ENCODE results near the gene KLHL35. TPM values are rescaled to one million over a fixed set of nuclear protein-coding genes. Genes with fewer than 3 reads are reported as not detected.

The KLHL35 gene
- total RNA-seq, 1 donor from 2014 or later: 5.3 TPM

GRCh38 chr11:75442161-75442885 lies 9.3 kb upstream of the KLHL35 start:
- DNase-seq (ENCODE audit: low spot score): no peak

GRCh38 chr11:75441804-75442132 lies 8.8 kb upstream of the KLHL35 start:
- no peak for DNase-seq (ENCODE audit: low spot score)

DNA sequence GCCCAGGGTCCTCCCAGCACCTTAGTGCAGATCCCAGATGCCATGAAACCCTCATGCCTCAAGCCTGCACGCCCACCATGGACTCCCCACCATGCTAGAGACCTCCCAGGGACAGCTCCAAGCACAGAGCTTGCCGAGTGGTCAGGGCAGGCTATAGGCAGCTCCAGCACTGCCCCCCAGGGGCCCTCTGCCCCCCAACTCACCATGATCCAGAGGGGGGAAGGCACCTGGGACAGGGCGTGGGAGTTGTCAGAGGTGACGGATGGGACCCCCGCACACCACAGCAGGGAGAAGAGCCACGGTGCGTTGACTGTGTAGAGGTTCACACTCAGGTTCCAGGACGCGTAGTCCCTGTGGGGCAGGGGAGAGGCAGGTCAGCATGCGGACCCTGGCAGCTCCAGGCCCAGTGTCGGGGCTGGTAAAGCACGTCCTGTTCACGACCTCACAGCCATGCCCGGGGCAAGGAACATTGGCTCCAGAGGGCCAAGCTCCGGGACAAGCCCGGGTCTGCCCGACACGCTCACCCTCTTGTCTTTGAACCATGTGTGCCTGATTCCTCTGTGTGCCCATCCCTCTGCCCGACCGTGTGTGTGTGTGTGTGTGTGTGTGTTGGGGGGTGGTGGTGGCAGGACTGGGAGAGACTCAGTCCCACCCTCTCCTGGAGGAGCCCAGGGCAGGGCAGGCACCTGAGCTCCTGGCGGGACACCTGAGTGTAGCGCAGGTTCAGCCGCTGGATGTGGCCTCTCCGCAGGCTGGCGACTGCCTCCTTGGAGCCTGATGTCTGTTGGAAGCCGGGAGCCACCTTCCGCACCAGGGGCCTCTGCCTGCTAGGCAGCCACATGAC lies 8.2 kb upstream of the KLHL35 start:
- DNase-seq (ENCODE audit: low spot score): no peak

- DNase-seq (ENCODE audit: low spot score): no peak
These were observed 6.6 kb upstream of the KLHL35 start for GRCh38 chr11:75439495-75440120.

DNA sequence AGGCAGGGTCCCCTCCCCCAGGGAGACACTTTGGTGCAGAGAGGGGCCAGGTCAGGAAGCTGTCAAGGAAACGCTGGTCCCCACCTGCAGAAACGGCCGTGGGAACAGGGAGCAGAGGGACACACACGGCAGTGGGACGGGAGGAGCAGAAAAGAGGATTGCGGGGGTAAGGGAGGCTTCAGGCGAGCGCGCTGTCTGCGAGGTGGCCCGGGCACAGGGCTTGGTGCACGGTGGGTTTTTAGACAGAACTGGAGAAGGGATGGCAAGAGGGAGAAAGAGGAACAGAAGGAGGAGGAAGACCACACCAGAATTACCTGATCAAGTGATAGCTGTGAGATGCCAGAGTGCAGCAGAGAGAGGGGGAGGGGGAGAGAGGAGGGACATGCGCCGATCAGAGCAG lies 6.0 kb upstream of the KLHL35 start:
- no peak for DNase-seq (ENCODE audit: low spot score)

GRCh38 chr11:75437966-75438659 lies 5.1 kb upstream of the KLHL35 start:
- no peak for DNase-seq (ENCODE audit: low spot score)

GRCh38 chr11:75436806-75437205 lies 3.8 kb upstream of the KLHL35 start:
- no peak for DNase-seq (ENCODE audit: low spot score)

- no peak for DNase-seq (ENCODE audit: low spot score)
These were observed 2.5 kb upstream of the KLHL35 start for GRCh38 chr11:75435571-75435925.

GRCh38 chr11:75434886-75435570 lies 2.0 kb upstream of the KLHL35 start:
- no peak for DNase-seq (ENCODE audit: low spot score)

DNA sequence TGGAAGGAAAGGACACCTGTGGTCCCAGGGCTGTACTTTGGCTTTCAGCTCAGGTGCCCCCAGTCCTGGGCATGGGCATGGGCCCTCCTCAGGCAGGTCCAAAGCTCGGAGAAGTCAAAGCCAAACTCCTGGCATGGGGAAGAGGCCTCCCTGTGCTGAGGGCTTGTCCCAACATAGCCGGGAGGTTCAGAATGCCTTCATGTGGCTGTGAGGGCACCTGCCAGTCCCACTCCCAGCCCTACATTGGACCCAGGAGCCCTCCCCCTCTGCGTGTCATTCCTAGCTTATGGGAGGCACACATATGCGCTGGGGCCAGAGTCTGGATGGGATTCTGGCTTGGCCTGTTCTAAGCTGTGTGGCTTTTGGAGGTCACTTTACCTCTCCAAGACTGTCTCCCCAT lies 1.0 kb upstream of the KLHL35 start:
- DNase-seq (ENCODE audit: low spot score): no peak

DNA sequence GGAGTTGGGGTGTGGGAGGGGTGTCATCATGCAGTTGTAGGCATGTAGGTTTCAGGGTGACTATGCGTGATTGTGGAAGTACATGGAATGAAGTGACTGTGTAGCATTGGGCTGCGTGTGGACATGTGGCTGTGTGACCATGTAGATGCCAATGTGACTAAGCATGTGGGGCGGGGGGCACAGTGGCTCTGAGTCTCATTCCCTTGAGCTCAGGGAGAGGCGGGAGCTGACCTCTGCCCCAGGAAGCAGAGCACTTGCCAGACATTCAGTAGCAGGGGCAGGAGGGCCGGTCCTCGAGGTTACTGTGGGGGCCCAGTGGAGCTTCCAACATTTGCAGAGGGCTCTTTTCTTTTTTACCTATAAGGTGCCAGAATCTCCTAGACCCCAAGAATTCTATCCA lies 440 bp upstream of the KLHL35 start:
- no peak for DNase-seq (ENCODE audit: low spot score)

GRCh38 chr11:75431533-75432525 lies 1.2 kb downstream of the KLHL35 start:
- DNase-seq (ENCODE audit: low spot score): no peak

- DNase-seq (ENCODE audit: low spot score): no peak
These were observed 2.1 kb downstream of the KLHL35 start for GRCh38 chr11:75430714-75431532.

GRCh38 chr11:75429902-75430713 lies 2.9 kb downstream of the KLHL35 start:
- DNase-seq (ENCODE audit: low spot score): peak; percentile 75

DNA sequence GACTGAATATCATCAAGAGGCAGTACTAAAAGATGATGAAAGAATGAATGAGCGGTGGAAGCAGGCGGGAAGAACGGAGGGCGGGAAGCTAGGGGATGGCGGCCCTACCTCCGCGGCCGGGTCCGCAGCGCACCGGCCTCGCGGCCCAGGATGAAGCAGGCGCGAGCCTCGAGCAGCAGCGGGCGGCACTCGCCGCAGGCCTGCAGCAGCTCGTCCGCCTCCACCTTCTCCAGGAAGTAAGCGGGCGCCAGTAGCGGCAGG lies 3.4 kb downstream of the KLHL35 start:
- DNase-seq (ENCODE audit: low spot score): no peak

DNA sequence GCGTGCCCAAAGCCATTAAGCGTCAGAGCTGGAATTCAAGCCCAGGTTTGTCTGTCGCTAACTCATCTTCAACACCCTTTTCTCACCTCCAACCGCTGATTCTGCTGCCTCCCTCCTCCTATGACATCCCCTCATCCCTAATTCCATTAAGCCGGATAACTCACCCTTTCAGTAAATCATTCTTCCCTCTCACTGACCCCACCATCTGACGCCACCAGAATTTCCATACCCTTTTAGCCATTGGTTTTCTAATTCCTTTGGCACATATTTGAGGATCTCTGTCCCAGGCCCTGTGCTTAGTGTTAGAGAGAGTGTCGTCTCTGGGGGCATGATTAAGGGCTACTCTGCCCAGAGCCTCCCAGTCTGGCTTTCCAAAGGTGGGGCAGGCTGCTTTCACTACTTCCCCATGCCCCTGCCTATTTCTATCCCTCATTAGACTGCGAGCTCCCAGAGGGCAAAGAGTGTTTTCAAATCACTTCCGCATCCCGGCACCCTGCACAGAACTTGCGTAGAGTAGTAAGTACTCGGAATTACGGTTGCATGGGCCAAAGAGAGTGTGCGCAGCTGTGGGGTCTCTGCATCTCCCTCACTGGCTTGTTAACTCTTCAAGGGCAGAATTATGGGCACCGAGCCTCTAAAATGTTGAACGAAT lies 3.9 kb downstream of the KLHL35 start:
- DNase-seq (ENCODE audit: low spot score): no peak

DNA sequence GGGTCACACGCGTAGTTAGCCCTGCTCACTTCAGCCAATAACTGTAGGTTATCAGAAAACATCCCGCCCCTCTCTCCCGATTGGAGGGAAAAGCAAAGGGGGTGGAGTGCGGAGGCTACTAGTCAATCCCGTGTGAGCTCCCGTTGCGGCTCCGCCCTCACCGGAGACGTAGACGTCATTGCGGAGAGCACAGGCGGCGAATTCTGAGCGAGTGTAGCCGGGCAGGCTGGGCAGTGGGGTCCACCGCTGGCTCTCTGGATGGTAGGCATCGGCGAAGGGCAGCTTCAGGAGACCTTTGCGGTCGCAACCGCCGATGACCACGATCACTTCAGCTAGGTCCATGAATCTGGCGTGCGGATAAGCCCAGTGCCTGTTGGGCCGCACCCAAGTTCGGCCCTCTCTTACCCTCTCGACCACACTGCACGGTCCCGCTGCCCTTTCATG lies 4.7 kb downstream of the KLHL35 start:
- peak; percentile 97 for DNase-seq (ENCODE audit: low spot score)

GRCh38 chr11:75427181-75427580 lies 5.8 kb downstream of the KLHL35 start:
- DNase-seq (ENCODE audit: low spot score): no peak
